SU-DHL-6 (cell line): ENCODE data around the gene RBM20.

Source experiments
- CTCF ChIP-seq: fragments of 200-600 bp; sonication (generic); IDR thresholded peaks from one replicate; pipeline ENCODE4 v1.5.1; 2017; ENCODE audit warnings: antibody characterized with exemption, mild to moderate bottlenecking, low read length, moderate library complexity; ENCODE audit not compliant: insufficient read depth, poor library complexity, severe bottlenecking
- EZH2phosphoT487 ChIP-seq: fragments of 200-600 bp; sonication (generic), shearing (Covaris generic); conservative IDR thresholded peaks from 2 replicates; pipeline ENCODE4 v1.6.1; 2018; ENCODE audit warnings: mild to moderate bottlenecking, antibody characterized with exemption, low read length, moderate library complexity, mixed read lengths

GRCh38 chr10:110756876-110757275, 112.7 kb downstream of the RBM20 start:
- TF ChIP-seq CTCF: no peak
- no peak for TF ChIP-seq EZH2phosphoT487
